ENCODE measurements around the gene CHST13. TPM values are rescaled to one million over a fixed set of nuclear protein-coding genes. Genes with fewer than 3 reads are reported as not detected.

CHST13 gene
- polyA plus RNA-seq, 1 experiment: not detected

GRCh38 chr3:126525853-126526667, 2.1 kb downstream of the CHST13 start:
- POLR2A ChIA-PET: no interaction called here
- TF ChIP-seq CTCF (IDR thresholded peaks at IDR 0.05; ENCODE audit: insufficient read depth, low read depth, low read length): no peak
- Histone ChIP-seq H3K4me3 (ENCODE audit: low read depth, low read length) (no peak overlapping the region), H3K27me3 (ENCODE audit: control insufficient read depth, insufficient read depth, low read length) (peaks cover 14% of the 10 kb centered on the region), H3K36me3 (ENCODE audit: control insufficient read depth, insufficient read depth, low read length) (no peaks in the 10 kb centered on the region)
- CTCF ChIA-PET: interaction anchor here (0.7 to 1.8 kb wide), 3 partner anchors 154 to 1021 kb away, joined by 3 to 6 read pairs (median 4); no protein-coding TSS in a partner anchor
- DNase-seq (ENCODE audit: low read depth): no peak

GRCh38 chr3:126526668-126527005, 2.7 kb downstream of the CHST13 start:
- peaks cover 14% of the 10 kb centered on the region for H3K27me3 ChIP-seq (ENCODE audit: control insufficient read depth, insufficient read depth, low read length)
- no peak for TF ChIP-seq CTCF (IDR thresholded peaks at IDR 0.05; ENCODE audit: insufficient read depth, low read depth, low read length)
- ChIA-PET POLR2A (no interaction called here), CTCF (interaction anchor here (0.7 to 1.4 kb wide), 2 partner anchors 153 to 156 kb away, joined by 3 to 4 read pairs; no protein-coding TSS in a partner anchor)
- H3K4me3 ChIP-seq (ENCODE audit: low read depth, low read length): no peak overlapping the region
- no peaks in the 10 kb centered on the region for H3K36me3 ChIP-seq (ENCODE audit: control insufficient read depth, insufficient read depth, low read length)
- no peak for DNase-seq (ENCODE audit: low read depth)

- DNase-seq (ENCODE audit: low read depth): no peak
- POLR2A ChIA-PET: no interaction called here
- Histone ChIP-seq H3K4me3 (ENCODE audit: low read depth, low read length) (no peak overlapping the region), H3K36me3 (ENCODE audit: control insufficient read depth, insufficient read depth, low read length) (no peaks in the 10 kb centered on the region), H3K27me3 (ENCODE audit: control insufficient read depth, insufficient read depth, low read length) (peaks cover 14% of the 10 kb centered on the region)
- TF ChIP-seq CTCF (IDR thresholded peaks at IDR 0.05; ENCODE audit: insufficient read depth, low read depth, low read length): no peak
- CTCF ChIA-PET: interaction anchor here (0.7 to 1.4 kb wide), 2 partner anchors 153 to 156 kb away, joined by 3 to 4 read pairs; no protein-coding TSS in a partner anchor
Measured at GRCh38 chr3:126527006-126527405, 3.1 kb downstream of the CHST13 start.

- no peak for TF ChIP-seq CTCF (IDR thresholded peaks at IDR 0.05; ENCODE audit: insufficient read depth, low read depth, low read length)
- POLR2A ChIA-PET: no interaction called here
- DNase-seq (ENCODE audit: low read depth): no peak
- peaks cover 14% of the 10 kb centered on the region for H3K27me3 ChIP-seq (ENCODE audit: control insufficient read depth, insufficient read depth, low read length)
- no peaks in the 10 kb centered on the region for H3K36me3 ChIP-seq (ENCODE audit: control insufficient read depth, insufficient read depth, low read length)
- no peak overlapping the region for H3K4me3 ChIP-seq (ENCODE audit: low read depth, low read length)
- CTCF ChIA-PET: interaction anchor here (1.4 kb wide), 1 partner anchor 152 kb away, joined by 4 read pairs; no protein-coding TSS in a partner anchor
Measured at GRCh38 chr3:126527455-126528211, 3.7 kb downstream of the CHST13 start.

- H3K36me3 ChIP-seq (ENCODE audit: control insufficient read depth, insufficient read depth, low read length): no peaks in the 10 kb centered on the region
- TF ChIP-seq CTCF (IDR thresholded peaks at IDR 0.05; ENCODE audit: insufficient read depth, low read depth, low read length): no peak
- H3K27me3 ChIP-seq (ENCODE audit: control insufficient read depth, insufficient read depth, low read length): peaks cover 12% of the 10 kb centered on the region
- DNase-seq (ENCODE audit: low read depth): no peak
- ChIA-PET CTCF (interaction anchor here (1.5 kb wide), 1 partner anchor 10 kb away, joined by 3 read pairs; no protein-coding TSS in a partner anchor), POLR2A (no interaction called here)
- no peak overlapping the region for H3K4me3 ChIP-seq (ENCODE audit: low read depth, low read length)
Measured at GRCh38 chr3:126528419-126528799, 4.5 kb downstream of the CHST13 start.
